ENCODE data around the gene MAML2.

The MAML2 gene

DNA sequence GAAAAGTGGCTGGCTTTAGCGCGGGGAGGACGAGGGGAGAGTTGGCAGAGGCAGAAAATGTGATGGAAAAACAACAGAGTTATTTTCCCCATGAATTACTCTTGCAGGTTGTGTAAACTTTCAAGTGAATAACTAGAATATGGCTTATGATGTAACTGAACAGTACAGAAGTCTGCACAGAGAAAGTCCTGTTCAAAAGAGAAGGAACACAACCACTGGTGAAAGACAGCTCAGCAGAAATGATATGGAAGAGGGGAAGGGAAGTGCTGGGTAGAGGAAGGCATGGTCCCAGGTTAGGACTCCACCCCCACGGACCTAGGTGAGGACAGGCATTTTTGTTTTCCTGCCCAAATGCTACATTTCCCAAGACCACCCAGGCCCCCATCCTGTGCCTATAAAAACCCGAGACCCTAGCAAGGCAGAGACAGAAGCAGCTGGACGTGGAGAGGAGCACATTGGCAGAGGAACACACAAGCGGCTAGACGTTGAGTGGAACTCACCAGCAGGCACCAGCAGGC, 77.7 kb downstream of the MAML2 start:
- DNase-seq, result no peak

DNA sequence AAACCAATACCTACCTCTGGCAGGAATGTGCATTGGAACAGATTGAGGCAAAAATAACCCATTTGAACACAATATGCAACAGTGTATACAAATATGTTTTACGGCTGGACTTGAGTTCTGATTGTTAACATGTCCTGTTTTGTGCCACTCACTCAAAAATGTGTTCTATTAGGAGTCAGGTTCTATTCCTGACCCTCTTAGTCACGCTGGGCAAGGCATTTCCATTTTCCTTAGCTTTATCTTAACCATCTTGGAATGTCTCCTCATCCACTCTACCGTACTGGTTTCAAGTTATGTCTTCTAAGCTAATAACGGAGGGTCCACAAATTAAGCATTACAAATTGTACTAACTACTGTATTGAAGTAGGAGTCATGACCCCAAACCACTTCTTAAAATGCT, 78.6 kb downstream of the MAML2 start:
- no peak for DNase-seq

- no peak for DNase-seq
These were observed 79.7 kb downstream of the MAML2 start for GRCh38 chr11:96263238-96263763.

DNA sequence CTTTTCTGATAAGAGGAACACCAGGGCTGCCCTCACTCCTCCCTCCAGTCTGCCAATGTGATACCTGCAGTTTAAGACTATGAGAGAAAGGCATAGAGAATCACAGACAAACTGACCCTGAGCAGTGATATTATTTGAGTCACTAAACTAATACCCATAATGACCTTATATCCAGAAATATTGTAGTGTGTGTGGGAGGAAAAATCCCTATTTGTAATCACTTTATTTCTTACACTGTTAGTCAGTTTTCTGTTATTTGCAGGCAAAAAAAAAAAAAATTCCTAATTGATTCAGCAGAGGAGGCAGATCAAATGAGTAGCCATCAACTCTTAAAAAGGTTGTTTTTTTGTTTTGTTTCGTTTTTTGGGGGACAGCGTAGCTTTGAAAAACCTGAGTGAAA, 82.5 kb downstream of the MAML2 start:
- DNase-seq, result no peak

GRCh38 chr11:96260067-96260511, 82.9 kb downstream of the MAML2 start:
- DNase-seq, result no peak

GRCh38 chr11:96259134-96259830, 83.7 kb downstream of the MAML2 start:
- DNase-seq, result no peak

GRCh38 chr11:96257972-96258934, 84.7 kb downstream of the MAML2 start:
- DNase-seq, result peak; percentile 35

DNA sequence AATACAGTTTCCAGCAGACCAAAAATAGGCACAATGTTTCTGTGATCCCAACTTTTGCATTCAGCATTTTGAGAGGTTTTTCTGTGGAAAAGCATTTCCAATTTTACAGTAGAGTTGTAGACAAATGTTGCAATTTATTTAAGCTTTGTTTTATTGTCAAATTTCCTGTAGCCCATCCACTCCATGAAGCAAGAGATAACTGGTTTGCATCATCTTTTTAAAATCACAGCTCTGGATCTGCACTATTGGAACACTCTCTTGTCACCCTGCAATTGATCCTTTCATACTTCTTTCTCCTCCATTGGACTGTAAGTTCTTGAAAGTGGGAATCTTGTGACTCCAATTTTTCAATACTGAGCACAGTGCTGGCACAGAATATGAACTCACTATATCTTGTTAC, 86.0 kb downstream of the MAML2 start:
- DNase-seq, result no peak

- DNase-seq, result peak; percentile 55
These were observed 86.6 kb downstream of the MAML2 start for GRCh38 chr11:96256215-96257011.

DNA sequence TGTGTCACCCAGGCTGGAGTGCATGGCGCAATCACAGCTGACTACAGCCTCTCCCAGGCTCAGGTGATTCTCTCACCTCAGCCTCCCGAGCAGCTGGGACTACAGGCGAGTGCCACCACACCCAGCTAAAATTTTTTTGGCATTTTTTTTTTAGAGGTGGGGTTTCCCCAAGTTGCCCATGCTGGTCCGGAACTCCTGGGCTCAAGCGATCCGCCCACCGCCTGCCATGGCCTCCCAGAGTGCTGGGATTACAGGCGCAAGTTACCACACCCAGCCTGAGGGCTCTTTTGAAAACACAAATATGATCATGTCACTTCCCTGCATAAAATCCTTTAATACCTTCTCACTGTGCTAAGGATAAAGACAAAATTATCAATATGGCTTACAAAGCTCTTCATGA, 88.1 kb downstream of the MAML2 start:
- DNase-seq, result peak; percentile 10

GRCh38 chr11:96254087-96254486, 88.9 kb downstream of the MAML2 start:
- DNase-seq, result peak; percentile 64

DNA sequence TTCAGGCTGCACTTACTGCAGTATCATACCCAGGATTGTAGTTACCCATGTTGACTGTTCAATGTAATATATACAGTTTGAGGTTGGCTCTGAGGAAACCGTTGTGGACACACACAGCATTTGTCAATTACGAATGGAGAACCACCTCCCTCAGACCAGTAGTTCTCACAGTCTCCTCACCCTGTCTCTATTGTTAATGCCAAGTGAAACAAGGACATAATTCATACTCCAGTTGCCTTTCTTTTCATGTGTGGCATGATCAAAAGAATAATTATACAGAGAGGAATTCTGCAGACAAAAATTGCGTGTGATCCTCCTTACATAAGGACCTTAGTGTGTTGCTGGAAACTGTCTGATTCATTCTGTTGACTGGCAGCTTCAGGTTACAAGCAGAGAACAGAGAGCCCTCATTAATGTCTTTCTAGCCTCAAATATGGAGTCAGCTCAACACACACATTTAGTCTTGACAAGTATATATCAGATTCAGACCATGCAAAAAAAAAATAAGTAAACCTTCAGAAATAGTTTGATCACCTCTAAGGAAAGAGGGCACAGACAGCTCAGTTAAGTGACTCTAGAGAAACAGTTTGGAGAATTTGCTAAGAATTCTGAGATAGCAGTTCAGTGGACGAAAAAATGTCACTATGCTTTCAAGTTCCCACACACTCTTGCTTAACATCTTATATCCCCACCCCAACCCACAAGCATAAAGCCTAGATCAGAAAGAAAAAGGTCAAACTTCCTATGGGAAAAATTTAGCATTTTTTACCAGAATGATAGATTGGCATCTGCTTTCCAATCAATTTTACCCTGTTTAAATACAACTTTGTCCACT, 96.1 kb downstream of the MAML2 start:
- DNase-seq, result peak; percentile 52

DNA sequence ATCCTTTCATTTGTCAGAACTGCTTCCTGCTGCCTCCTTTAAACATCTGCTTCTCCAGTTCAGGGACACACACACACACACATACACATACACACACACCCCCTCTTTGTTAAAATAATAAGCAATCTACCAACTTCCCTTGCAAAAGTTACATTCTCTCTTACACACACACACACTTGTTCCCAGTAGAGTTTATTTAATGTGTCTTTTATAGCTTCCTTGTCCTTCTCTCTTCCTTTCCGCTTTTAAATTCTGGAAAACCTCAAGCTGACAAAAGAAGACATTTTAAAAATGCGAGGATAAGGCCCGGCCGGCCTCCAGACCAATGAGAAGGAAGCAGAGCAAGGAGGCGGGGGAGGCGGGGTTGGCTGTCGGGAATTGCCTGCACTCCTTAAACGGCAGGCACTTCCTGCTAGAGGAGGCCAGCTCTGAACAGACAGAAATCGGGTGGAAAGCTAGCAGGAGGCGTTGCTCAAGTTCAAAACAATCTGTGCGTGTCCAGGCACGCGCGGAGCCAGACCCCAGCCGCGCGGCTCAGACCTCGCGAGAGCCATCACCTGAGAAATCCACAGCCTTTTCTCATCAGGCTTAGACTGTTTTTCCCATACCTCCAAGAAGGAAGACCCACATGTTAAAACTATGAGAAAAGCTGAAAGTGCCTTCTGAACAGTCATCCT, 99.9 kb downstream of the MAML2 start:
- peak; percentile 83 for DNase-seq

- no peak for DNase-seq
These were observed 100.7 kb downstream of the MAML2 start for GRCh38 chr11:96242191-96242847.

- no peak for DNase-seq
These were observed 101.6 kb downstream of the MAML2 start for GRCh38 chr11:96241331-96241841.

DNA sequence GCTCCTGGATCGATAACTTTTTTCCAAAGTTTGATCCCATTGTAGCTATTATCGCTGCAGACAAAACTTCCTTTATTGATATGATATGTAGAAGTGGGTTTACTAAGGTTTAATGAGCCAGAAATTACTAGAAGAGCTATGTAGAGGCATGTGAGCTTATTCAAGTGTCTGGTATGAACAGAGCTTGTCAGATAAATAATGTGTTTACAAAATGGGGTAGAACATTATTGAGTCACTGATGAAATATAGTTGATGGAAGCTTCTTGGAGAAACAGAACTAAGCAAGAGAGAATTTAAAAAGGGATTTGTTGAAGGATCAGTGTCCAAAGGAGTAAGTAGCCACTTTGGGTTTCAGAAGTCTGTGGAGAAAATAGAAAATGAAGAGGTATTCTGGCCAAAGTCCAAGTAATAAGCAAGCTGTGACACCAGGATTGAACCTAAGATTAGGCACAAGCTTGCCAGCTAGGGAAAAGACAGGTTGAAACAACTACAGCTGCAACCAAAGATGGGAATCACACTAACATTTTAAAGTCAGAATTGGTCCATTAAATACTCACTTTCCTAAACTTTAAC, 104.3 kb downstream of the MAML2 start:
- no peak for DNase-seq

- DNase-seq, result no peak
These were observed 105.2 kb downstream of the MAML2 start for GRCh38 chr11:96237766-96238266.

DNA sequence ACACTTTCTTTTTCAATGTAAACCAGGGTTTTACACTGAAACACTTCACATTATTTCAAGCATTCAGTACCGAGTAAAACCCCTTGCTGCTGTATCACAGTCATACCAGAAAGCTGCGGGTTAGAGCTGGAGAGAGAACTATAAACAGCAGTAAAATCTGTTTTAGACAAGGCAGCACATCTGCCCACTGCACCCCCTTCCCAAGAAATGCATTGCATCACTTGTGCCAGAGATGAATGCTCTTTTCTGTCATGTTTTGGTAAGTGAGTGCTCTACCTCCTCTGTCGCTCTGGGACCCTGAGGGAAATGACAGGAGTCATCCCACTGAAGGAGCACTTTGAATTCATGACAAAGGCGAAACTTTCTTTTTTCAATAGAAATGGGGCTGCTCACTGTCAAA, 107.2 kb downstream of the MAML2 start:
- DNase-seq, result no peak

DNA sequence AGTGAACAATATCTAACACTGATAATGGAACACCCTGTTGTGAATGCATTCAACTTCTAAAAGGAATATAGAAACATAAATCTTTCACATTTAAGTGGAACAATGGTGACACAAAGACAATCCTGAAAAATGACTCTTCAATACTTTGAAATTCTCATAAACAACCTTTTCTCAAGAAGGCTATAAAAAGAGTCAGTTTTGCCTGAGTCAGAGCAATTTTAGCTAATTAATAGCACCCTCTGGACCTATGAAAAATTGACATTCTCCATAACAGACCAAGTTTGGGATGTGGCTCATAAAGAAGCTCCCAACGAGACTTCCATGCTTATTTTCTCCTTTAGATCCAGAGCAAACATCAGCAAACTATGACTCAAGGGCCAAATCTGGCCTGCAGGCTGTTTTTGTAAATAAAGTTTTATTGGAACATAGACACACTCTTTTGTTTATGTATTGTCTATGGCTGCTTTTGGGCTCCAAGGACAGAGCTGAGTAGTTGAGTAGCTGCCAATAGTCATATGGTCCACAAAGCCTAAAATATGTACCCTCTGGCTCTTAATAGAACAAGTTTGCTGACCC, 108.0 kb downstream of the MAML2 start:
- no peak for DNase-seq

Measured in KG1 (cell line).